Testis (tissue), 5 donors: ENCODE measurements around the gene OR51Q1. TPM values are rescaled to one million over a fixed set of nuclear protein-coding genes. Genes with fewer than 3 reads are reported as not detected.

Experiments used
- DNase-seq: peaks from one replicate; pipeline ENCODE4 v3.0.0-alpha.2; 2019
- H3K27ac ChIP-seq, 2 donors: fragments of 200-600 bp; sonication (generic); one replicate each; pipeline ENCODE4 v1.5.1; 2019
- H3K27me3 ChIP-seq: fragments of 200-600 bp; sonication (generic); one replicate; pipeline ENCODE4 v1.5.1; 2019
- H3K36me3 ChIP-seq: fragments of 200-600 bp; sonication (generic); one replicate; pipeline ENCODE4 v1.5.1; 2017; ENCODE audit warnings: low read depth; ENCODE audit errors: missing control alignments
- H3K4me1 ChIP-seq: fragments of 200-600 bp; sonication (generic); one replicate; pipeline ENCODE4 v1.5.1; 2019
- H3K4me3 ChIP-seq, 2 donors: fragments of 200-600 bp; sonication (generic); one replicate each; pipeline ENCODE4 v1.5.1; 2017 to 2019
- H3K9me3 ChIP-seq: fragments of 200-600 bp; sonication (generic); one replicate; pipeline ENCODE4 v1.5.1; 2017
- POLR2A ChIP-seq: fragments of 450-650 bp; IDR thresholded peaks from one replicate; pipeline ENCODE4 v1.6.1; 2017; ENCODE audit warnings: antibody characterized with exemption, mild to moderate bottlenecking, moderate library complexity
- WGBS, 2 donors: methylation state at CpG; one replicate each; pipeline ENCODE4 v1.1.5; 2018; 5-methylcytosine and 5-hydroxymethylcytosine counted together
- intact Hi-C: fragments of 100-400 bp; cut with DNase I; formaldehyde crosslinking; loops from one replicate; pipeline ENCODE4 v1.15.1; 2023; ENCODE audit warnings: low total_unique reads
- long read RNA-seq, 2 donors: transcript quantifications; one replicate each; lab custom pipeline, GENCODE V29; 2026
- polyA plus RNA-seq: library from polyadenylated mRNA; stranded (reverse); fragments of 350-450 nt; fragmentation: Illumina TruSeq; extraction: RNeasy Lipid Tissue Mini Kit (QIAGEN cat#74804); gene quantifications from one replicate; pipeline ENCODE4 v1.2.3, GENCODE V29; 2014; ENCODE audit warnings: low read depth, low replicate concordance; ENCODE audit not compliant: insufficient read depth
- total RNA-seq, 2 donors: library from RNA; depleted of rRNA; stranded (reverse); fragments of >200 nt; gene quantifications; one replicate each; pipeline ENCODE4 v1.2.3, GENCODE V29; 2016
- TF ChIP-seq, protein P1 (sequence below), 3 experiments: fragments of 450-650 bp in 2 of 3; fragments of 200-600 bp in 1 of 3; sonication (generic) in 1 of 3; IDR thresholded peaks; one replicate each; pipeline ENCODE4 v1.5.1; 2016 to 2019; ENCODE audit warnings: antibody characterized with exemption in 3 of 3, mild to moderate bottlenecking in 2 of 3, moderate library complexity in 1 of 3

The OR51Q1 gene, protein sequence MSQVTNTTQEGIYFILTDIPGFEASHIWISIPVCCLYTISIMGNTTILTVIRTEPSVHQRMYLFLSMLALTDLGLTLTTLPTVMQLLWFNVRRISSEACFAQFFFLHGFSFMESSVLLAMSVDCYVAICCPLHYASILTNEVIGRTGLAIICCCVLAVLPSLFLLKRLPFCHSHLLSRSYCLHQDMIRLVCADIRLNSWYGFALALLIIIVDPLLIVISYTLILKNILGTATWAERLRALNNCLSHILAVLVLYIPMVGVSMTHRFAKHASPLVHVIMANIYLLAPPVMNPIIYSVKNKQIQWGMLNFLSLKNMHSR
- total RNA-seq (not detected), polyA plus RNA-seq (not detected)
- long read RNA-seq, donor 1: 0 reads
- long read RNA-seq, donor 2: 0 reads

DNA sequence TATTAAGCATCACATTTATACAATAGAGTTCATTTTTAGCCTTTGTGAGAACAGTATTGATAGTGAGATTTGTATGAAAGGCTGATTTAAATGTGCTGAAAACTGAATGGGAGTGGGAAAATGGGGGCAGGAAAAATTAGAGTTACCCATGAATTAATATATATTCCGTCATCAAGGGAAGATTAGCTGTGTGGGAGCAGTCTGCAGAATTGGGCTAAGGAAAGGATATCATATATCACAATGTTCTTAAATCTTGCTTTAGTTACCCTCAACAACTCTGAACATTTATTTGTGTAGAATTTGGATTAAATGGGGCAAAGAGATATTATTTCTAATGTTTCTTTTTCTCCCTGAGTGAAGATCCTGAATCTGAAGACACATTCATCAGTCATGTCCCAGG lies at the start of gene OR51Q1:
Gene OR51Q1, plus strand, starts transcription at position 301 of the 400 bp plus-strand sequence. Its CDS starts 90 bp downstream, at position 391.
- H3K9me3 ChIP-seq: no peaks in the 10 kb centered on the region
- DNase-seq: no peak
- H3K4me3 ChIP-seq: no peak within 1 kb of the TSS
- H3K27me3 ChIP-seq: no peaks in the 10 kb centered on the region
- TF ChIP-seq, protein P1, sequence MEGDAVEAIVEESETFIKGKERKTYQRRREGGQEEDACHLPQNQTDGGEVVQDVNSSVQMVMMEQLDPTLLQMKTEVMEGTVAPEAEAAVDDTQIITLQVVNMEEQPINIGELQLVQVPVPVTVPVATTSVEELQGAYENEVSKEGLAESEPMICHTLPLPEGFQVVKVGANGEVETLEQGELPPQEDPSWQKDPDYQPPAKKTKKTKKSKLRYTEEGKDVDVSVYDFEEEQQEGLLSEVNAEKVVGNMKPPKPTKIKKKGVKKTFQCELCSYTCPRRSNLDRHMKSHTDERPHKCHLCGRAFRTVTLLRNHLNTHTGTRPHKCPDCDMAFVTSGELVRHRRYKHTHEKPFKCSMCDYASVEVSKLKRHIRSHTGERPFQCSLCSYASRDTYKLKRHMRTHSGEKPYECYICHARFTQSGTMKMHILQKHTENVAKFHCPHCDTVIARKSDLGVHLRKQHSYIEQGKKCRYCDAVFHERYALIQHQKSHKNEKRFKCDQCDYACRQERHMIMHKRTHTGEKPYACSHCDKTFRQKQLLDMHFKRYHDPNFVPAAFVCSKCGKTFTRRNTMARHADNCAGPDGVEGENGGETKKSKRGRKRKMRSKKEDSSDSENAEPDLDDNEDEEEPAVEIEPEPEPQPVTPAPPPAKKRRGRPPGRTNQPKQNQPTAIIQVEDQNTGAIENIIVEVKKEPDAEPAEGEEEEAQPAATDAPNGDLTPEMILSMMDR (IDR thresholded peaks at IDR 0.05): no peak
- no peak for TF ChIP-seq POLR2A
- H3K4me1 ChIP-seq: no peaks in the 10 kb centered on the region
- H3K36me3 ChIP-seq: no peaks in the 10 kb centered on the region
- H3K27ac ChIP-seq: no peak within 1 kb of the TSS
- 50 to 63% methylated on average over 1 of the region's 1 CpG for WGBS, 2 donors
- intact Hi-C loops: no loop called here

DNA sequence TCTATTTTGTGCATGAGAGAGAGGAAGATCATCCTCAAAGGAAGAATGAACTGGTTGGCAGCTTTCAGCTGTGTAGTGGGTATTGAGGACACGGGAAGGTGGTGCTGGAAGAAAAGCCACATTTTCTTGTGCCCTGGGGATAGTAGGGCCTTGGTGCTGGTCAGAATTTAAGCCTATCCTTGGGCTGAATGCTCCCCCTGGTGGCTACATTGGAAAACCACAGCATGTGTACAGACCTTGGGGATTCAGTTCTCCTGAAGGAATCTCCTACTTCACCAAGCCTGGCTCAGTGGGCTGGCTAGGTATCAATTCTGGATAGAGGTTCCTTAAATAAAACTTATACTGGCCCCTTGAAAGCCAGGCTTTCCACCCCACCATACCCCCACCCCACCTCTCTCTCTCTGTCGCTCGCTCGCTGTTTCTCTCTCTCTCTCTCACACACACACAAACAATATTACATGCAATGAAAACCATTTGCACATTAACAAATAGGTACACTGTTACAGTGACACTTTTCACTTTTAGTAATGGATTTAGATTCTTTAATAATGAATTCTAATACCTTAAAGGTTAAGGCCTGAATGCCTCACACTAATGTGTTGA lies 41.1 kb upstream of the OR51Q1 start:
- WGBS, 2 donors: 72 to 74% methylated on average over 4 of the region's 4 CpGs
- peak; percentile 74 for DNase-seq
- no peaks in the 10 kb centered on the region for H3K4me1 ChIP-seq
- no peaks in the 10 kb centered on the region for H3K9me3 ChIP-seq
- no peak overlapping the region for H3K27ac ChIP-seq
- intact Hi-C loops: no loop called here
- H3K4me3 ChIP-seq: no peak overlapping the region
- no peaks in the 10 kb centered on the region for H3K36me3 ChIP-seq
- TF ChIP-seq, protein P1 (IDR thresholded peaks at IDR 0.05): peak; percentile 40 to 55 (median 43)
- TF ChIP-seq POLR2A: no peak
- no peaks in the 10 kb centered on the region for H3K27me3 ChIP-seq

DNA sequence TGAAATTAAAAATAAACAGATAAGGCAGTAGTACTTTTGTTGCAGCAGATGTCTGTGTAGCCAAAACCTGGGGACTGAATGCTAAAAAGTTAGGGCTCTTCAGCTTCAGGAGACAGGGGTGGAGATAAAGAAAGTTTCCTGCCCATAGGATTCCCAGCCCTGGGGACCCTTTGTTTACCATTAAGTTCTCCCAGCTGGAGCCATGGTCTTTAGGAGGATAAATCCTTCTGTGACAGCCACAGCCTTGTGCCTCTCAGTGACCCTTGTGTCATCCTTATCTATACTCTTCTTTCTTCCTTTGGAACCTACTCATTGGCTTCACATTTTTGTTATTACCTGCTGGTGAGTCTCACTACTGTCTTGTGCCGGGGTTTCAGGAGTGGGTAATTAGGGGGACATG lies 38.3 kb upstream of the OR51Q1 start, which contains the start of gene OR51M1:
Gene OR51M1, plus strand, starts transcription at position 237 of the 400 bp plus-strand sequence. CDS start 5,587 bp downstream, outside the sequence.
- no peaks in the 10 kb centered on the region for H3K9me3 ChIP-seq
- no peaks in the 10 kb centered on the region for H3K4me1 ChIP-seq
- H3K36me3 ChIP-seq: no peaks in the 10 kb centered on the region
- DNase-seq: no peak
- no peak within 1 kb of the TSS for H3K4me3 ChIP-seq
- no peaks in the 10 kb centered on the region for H3K27me3 ChIP-seq
- TF ChIP-seq, protein P1 (IDR thresholded peaks at IDR 0.05): no peak
- TF ChIP-seq POLR2A: no peak
- 79 to 88% methylated on average over 1 of the region's 1 CpG for WGBS, 2 donors
- intact Hi-C loops: no loop called here
- H3K27ac ChIP-seq: no peak within 1 kb of the TSS

DNA sequence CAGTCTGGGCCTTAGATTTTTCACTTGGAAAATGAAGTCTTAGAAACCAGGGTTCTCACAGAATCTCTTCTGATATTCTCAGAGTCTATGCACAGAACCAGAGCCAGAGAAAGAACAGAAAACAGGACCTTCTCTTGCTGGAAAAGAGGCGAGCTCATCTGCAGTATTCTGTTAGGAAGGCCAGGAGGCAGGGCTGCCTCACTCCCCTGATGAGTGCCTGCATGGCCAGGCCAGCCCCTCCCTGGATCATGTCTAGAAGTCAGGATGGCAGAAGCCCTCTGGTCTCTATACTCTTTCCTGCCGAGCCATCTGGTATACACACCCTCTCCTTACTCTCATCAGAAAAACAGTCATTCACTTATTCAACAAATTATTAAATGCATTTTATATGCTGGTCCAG lies 37.6 kb upstream of the OR51Q1 start:
- 86 to 93% methylated on average over 2 of the region's 2 CpGs for WGBS, 2 donors
- no peak for TF ChIP-seq POLR2A
- TF ChIP-seq, protein P1 (IDR thresholded peaks at IDR 0.05): no peak
- Histone ChIP-seq H3K27ac (no peak overlapping the region), H3K9me3 (no peaks in the 10 kb centered on the region), H3K27me3 (no peaks in the 10 kb centered on the region), H3K4me1 (no peaks in the 10 kb centered on the region), H3K4me3 (no peak overlapping the region), H3K36me3 (no peaks in the 10 kb centered on the region)
- DNase-seq: no peak
- intact Hi-C loops: no loop called here
